GM04504 (cell line): ENCODE data around the gene SHANK2.
"Not testable (repeated sequence)": the region's sequence is repeated elsewhere in the genome, so short reads cannot be mapped to it uniquely, and the experiment has no call there.

Experiments used
- DNase-seq: peaks from one replicate; pipeline ENCODE4 v3.0.0-alpha.2; 2012; ENCODE audit warnings: low read depth

The SHANK2 gene

GRCh38 chr11:71245601-71246391 is 6.6 kb downstream of the SHANK2 start:
- no peak for DNase-seq

DNA sequence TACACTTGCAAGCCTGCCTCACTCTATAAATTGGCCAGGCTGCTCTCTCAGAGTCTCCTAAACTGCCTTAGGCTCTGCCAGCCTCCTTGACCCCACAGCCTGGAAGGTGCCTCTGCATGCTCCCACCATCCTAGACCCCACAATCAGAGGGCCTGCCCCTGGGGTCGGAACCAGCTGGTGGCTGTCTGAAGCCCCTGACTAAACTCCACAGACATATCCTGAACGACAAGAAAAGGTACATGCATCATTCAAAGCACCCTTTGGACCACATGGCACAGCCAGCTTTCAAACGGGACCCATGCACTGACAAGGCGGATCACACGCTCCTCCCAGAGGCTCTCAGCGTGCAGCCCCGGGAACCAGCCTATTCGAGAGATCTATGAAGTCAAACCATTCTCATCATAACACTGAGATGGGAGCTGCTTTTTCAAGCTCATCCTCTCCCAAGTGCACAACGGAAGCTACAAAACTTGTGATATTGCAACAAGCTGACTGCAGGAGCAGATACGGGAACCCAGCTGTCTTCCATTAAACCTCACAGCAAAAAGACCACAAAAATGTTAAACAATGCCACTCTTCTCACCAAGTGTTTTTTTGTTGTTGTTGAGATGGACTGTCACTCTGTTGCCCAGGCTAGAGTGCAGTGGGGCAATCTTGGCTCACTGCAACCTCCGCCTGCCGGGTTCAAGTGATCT is 8.1 kb downstream of the SHANK2 start:
- DNase-seq, result peak; percentile 46

DNA sequence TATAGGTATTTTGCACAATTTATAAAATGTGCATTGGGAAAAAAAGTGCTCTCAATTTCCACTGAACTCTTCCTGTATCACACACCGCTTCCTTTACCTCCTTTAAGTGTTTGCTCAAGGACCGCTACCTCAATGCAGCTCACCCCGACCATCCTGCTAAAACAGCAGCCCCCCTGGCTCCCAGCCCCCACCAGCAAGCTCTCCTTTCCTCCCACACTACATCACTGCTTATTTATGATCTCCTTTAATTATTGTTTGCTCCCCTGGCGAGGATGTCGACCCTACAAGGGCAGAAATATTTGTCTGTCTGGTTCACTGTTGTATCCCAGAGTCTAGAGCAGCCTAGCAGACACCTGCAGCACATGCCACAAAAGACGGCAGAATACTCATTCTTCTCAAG is 10.0 kb downstream of the SHANK2 start:
- DNase-seq, result no peak

DNA sequence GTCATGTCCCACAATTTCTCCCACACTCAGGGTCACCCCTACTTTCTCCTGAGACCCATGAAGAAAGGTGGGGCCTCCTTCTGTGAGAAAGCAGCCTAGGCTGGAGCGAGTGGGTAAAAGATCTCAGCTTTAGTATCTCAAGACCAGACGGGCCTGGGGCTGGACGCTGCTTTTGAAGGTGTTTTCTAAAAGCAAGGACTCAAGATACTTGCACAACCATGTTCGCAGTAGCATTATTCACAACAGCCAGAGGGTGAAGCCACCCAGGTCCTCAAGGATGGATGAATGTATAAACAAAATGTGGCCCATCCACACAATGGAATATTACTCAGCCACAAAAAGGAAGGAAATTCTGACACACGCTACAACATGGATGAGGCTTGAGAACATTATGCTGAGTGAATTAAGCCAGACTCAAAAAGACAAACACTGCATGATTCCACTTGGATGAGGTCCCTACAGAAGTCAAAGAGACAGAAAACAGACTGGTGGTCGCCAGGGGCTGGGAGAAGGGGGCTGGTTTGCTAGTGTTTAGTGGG is 10.6 kb downstream of the SHANK2 start:
- no peak for DNase-seq

GRCh38 chr11:71240865-71241691 is 11.3 kb downstream of the SHANK2 start:
- peak; percentile 8 for DNase-seq

- DNase-seq, result no peak
These were observed 12.2 kb downstream of the SHANK2 start for GRCh38 chr11:71240061-71240690.

GRCh38 chr11:71239581-71239980 is 12.8 kb downstream of the SHANK2 start:
- no peak for DNase-seq

DNA sequence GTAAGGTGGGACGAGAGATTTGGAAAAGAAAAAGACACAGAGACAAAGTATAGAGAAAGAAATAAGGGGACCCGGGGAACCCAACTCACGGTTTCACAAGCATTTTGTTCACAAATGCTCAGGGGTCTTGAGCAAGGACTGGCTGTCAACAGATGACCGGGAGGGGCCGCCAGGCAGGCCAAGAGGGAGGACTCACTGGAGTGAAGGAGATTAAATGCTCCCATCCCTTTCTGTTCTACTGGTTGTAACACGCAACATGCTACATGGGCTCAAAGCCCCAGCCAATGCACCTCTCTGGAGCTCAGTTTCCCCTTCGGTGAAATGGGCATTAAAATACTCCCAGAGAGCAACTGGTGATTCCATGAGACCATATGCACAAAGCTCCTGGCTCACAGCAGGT is 13.4 kb downstream of the SHANK2 start:
- no peak for DNase-seq

GRCh38 chr11:71238285-71238875 is 14.0 kb downstream of the SHANK2 start:
- DNase-seq, result no peak

GRCh38 chr11:71237853-71238252 is 14.5 kb downstream of the SHANK2 start:
- no peak for DNase-seq

- DNase-seq, result no peak
These were observed 15.4 kb downstream of the SHANK2 start for GRCh38 chr11:71236836-71237475.

DNA sequence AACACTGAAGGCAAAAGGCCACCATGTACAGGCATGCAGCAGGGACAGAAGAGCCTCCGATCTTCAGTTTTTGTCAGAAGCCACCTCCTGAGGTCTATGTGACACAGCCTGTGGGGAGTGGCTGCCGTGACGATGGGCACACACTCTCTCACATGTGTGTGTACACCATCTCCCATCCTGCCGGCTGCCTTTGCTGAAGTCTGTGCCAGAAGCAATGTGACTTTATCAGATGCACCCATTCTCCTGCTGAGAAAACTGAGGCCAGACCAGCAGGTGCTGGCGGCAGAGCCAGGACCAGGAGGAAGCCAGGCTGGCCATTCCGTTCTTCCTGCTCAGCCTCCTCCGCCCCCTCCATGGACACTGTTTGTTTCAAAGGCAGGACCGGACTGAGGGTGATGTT is 16.7 kb downstream of the SHANK2 start:
- no peak for DNase-seq

DNA sequence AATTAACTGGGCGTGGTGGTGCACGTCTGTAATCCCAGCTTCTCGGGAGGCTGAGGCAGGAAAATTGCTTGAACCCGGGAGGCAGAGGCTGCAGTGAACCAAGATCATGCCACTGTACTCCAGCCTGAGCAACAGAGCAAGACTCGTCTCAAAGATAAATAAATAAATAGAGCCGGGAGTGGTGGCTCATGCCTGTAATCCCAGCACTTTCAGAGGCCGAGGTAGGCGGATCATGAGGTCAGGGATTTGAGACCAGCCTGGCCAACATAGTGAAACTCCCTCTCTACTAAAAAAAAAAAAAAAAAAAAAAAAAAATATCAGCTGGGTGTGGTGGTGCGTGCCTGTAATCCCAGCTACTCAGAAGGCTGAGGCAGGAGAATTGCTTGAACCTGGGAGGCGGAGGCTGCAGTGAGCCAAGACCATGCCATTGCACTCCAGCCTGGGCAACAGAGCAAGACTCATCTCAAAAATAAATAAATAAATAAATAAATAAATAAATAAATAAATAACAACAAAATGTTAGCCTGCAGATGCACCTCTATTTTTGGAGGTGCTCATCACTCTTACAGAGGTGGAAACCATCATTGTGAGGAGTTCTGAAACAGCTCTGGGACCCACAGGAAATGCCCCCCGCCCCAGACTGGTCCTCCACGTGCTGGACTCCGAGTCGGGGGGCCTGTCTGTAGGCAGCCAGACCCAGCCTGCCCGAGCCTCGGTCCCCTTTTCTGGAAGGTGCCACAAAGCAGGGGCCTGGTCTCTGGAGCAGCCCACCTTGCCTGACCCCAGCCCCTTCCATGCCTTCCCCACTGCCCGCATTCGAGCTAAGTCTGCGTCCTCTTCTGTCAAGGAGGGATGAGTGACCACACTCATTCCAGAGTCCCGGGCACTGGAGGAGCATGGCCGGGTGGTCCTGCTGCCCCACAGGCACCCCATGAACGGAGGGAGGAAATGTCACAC is 18.2 kb downstream of the SHANK2 start:
- DNase-seq, result not testable (repeated sequence)

DNA sequence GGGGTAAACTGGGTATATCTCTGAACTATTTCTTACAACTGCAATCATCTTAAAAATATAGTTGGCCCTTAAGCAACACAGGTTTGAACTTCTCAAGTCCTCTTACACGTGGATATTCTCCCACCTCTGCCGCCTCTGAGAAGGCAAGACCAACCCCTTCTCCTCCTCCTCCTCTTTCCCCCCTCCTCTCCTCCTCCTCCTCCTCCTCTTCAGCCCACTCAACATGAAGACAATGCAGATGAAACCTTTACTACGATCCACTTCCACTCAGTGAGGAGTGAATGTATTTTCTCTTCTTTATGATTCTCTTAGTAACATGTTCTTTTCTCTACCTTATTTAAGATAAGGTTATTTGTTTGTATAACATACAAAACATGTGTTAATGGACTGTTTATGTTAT is 20.0 kb downstream of the SHANK2 start:
- no peak for DNase-seq

GRCh38 chr11:71228961-71229360 is 23.4 kb downstream of the SHANK2 start:
- no peak for DNase-seq

- no peak for DNase-seq
These were observed 25.2 kb downstream of the SHANK2 start for GRCh38 chr11:71227058-71227659.

- DNase-seq, result no peak
These were observed 28.4 kb downstream of the SHANK2 start for GRCh38 chr11:71223671-71224660.

GRCh38 chr11:71223081-71223405 is 29.3 kb downstream of the SHANK2 start:
- DNase-seq, result no peak
